ENCODE data around the gene MYO15A.

- TF ChIP-seq CTCF (optimal IDR thresholded peaks at IDR 0.05 in 1 of 3, IDR thresholded peaks at IDR 0.05 in 1 of 3, conservative IDR thresholded peaks at IDR 0.05 in 1 of 3; ENCODE audit: extremely low read depth in 1 of 3, insufficient read depth in 2 of 3, low read length in 3 of 3) (no peak), EZH2 (IDR thresholded peaks at IDR 0.05; ENCODE audit: low read length) (no peak)
Observed at GRCh38 chr17:18117533-18117932, 9.0 kb downstream of the MYO15A start.

Data from keratinocyte (primary cell).